H1 (cell line): Measurements from ENCODE around the gene CARF. TPM values are rescaled to one million over a fixed set of nuclear protein-coding genes. Genes with fewer than 3 reads are reported as not detected.

ENCODE experiments used
- CBX8 ChIP-seq: fragments of 300-800, 300-1000 bp; sonication (generic); IDR thresholded peaks from 2 replicates; pipeline ENCODE4 v1.7.1; 2016; ENCODE audit warnings: low read depth, low read length, borderline replicate concordance
- CREB1 ChIP-seq: IDR thresholded peaks from 2 replicates; pipeline ENCODE4 v1.6.1; 2012; ENCODE audit warnings: inconsistent platforms
- NRF1 ChIP-seq: IDR thresholded peaks from 2 replicates; pipeline ENCODE4 v1.6.1; 2011; ENCODE audit warnings: mild to moderate bottlenecking, low read depth, low read length, improper control_type of control experiment
- POLR2AphosphoS5 ChIP-seq: IDR thresholded peaks from 2 replicates; pipeline ENCODE4 v1.6.1; 2011; ENCODE audit warnings: low read depth, low read length
- polyA plus RNA-seq, 7 experiments: library from polyadenylated mRNA; depleted of rRNA in 3 of 7; stranded (reverse) in 5 of 7; unstranded in 2 of 7; fragments of >200 nt in 5 of 7; fragments of 200-250 nt in 2 of 7; gene quantifications; 1 replicate in 5 of 7; 2 replicates in 1 of 7; 4 replicates in 1 of 7; pipeline versions ENCODE4 v1.2.1 to v1.2.3, GENCODE V29; 2011 to 2013; ENCODE audit warnings: missing spikeins in 2 of 7, mixed read lengths in 2 of 7
- total RNA-seq: library from RNA; stranded (reverse); fragmentation: NEBNext Ultra II Directional; extraction: Animal tissue kit (Norgen Biotek cat#: 25700); gene quantifications from 2 replicates; pipeline ENCODE4 v1.2.1, GENCODE V29; 2021
- TF ChIP-seq, protein P1 (sequence below): fragments of 300-600 bp; sonication (generic); IDR thresholded peaks from 2 replicates; pipeline ENCODE4 v1.7.1; 2012; ENCODE audit warnings: low read length, moderate library complexity, mild to moderate bottlenecking, inconsistent platforms; ENCODE audit not compliant: insufficient replicate concordance
- TF ChIP-seq, protein P2 (sequence below), 3 experiments: IDR thresholded peaks; 1 replicate in 2 of 3; 2 replicates in 1 of 3; pipeline versions ENCODE4 v1.5.1 to v1.6.1; 2011; ENCODE audit warnings: low read length in 3 of 3, mild to moderate bottlenecking in 3 of 3, inconsistent platforms in 2 of 3, low read depth in 1 of 3, moderate library complexity in 1 of 3; ENCODE audit not compliant: insufficient read depth in 1 of 3; ENCODE audit errors: control extremely low read depth in 1 of 3
- TF ChIP-seq, protein P3 (sequence below): IDR thresholded peaks from 2 replicates; pipeline ENCODE4 v1.6.1; 2012; ENCODE audit warnings: inconsistent platforms

The CARF gene
- total and polyA plus RNA-seq, 2 of the 8 experiments (the other 6 are each of a cell fraction or from before 2014, with no cell fraction given): 2.0 to 2.6 TPM

DNA sequence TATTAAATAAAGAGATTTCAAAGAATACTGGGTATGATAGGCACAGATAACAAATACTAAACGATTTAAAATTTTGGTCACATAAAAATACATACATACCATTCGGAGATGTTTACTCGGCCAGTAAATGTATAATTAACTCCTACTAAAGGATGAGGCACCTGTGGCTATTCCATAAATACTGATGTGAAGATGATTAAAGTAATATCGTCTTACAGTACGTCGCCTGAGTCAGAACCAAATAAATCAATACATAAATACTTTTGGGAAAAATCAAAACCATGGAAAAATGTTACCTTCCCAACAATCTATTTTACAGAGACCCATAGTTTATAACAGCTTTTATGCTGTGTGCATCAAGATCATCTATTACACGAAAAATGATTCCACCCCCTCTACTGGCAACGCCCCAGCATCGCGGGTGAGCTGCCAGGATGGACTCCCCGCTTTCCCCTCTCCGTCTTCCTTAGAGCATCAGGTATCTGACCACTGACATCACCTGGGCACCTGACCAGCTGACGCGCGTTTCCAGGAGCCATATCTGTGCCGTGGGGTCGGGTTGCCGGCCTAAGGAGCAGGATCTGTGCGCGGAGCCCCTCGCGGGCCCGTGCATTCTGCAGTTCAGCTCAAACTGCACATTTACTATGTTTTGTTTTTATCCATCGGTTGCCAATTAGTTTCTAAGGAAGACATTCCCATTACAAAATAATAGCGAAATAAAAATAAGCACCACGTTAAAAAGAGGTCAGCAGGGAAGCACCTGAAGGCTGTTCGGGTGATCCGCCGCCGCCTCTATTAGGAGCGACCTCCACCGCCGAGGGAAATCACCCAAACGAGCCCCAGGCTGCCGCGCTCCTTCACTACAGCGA lies 41.4 kb upstream of the CARF start (continued):
- TF ChIP-seq, protein P1, sequence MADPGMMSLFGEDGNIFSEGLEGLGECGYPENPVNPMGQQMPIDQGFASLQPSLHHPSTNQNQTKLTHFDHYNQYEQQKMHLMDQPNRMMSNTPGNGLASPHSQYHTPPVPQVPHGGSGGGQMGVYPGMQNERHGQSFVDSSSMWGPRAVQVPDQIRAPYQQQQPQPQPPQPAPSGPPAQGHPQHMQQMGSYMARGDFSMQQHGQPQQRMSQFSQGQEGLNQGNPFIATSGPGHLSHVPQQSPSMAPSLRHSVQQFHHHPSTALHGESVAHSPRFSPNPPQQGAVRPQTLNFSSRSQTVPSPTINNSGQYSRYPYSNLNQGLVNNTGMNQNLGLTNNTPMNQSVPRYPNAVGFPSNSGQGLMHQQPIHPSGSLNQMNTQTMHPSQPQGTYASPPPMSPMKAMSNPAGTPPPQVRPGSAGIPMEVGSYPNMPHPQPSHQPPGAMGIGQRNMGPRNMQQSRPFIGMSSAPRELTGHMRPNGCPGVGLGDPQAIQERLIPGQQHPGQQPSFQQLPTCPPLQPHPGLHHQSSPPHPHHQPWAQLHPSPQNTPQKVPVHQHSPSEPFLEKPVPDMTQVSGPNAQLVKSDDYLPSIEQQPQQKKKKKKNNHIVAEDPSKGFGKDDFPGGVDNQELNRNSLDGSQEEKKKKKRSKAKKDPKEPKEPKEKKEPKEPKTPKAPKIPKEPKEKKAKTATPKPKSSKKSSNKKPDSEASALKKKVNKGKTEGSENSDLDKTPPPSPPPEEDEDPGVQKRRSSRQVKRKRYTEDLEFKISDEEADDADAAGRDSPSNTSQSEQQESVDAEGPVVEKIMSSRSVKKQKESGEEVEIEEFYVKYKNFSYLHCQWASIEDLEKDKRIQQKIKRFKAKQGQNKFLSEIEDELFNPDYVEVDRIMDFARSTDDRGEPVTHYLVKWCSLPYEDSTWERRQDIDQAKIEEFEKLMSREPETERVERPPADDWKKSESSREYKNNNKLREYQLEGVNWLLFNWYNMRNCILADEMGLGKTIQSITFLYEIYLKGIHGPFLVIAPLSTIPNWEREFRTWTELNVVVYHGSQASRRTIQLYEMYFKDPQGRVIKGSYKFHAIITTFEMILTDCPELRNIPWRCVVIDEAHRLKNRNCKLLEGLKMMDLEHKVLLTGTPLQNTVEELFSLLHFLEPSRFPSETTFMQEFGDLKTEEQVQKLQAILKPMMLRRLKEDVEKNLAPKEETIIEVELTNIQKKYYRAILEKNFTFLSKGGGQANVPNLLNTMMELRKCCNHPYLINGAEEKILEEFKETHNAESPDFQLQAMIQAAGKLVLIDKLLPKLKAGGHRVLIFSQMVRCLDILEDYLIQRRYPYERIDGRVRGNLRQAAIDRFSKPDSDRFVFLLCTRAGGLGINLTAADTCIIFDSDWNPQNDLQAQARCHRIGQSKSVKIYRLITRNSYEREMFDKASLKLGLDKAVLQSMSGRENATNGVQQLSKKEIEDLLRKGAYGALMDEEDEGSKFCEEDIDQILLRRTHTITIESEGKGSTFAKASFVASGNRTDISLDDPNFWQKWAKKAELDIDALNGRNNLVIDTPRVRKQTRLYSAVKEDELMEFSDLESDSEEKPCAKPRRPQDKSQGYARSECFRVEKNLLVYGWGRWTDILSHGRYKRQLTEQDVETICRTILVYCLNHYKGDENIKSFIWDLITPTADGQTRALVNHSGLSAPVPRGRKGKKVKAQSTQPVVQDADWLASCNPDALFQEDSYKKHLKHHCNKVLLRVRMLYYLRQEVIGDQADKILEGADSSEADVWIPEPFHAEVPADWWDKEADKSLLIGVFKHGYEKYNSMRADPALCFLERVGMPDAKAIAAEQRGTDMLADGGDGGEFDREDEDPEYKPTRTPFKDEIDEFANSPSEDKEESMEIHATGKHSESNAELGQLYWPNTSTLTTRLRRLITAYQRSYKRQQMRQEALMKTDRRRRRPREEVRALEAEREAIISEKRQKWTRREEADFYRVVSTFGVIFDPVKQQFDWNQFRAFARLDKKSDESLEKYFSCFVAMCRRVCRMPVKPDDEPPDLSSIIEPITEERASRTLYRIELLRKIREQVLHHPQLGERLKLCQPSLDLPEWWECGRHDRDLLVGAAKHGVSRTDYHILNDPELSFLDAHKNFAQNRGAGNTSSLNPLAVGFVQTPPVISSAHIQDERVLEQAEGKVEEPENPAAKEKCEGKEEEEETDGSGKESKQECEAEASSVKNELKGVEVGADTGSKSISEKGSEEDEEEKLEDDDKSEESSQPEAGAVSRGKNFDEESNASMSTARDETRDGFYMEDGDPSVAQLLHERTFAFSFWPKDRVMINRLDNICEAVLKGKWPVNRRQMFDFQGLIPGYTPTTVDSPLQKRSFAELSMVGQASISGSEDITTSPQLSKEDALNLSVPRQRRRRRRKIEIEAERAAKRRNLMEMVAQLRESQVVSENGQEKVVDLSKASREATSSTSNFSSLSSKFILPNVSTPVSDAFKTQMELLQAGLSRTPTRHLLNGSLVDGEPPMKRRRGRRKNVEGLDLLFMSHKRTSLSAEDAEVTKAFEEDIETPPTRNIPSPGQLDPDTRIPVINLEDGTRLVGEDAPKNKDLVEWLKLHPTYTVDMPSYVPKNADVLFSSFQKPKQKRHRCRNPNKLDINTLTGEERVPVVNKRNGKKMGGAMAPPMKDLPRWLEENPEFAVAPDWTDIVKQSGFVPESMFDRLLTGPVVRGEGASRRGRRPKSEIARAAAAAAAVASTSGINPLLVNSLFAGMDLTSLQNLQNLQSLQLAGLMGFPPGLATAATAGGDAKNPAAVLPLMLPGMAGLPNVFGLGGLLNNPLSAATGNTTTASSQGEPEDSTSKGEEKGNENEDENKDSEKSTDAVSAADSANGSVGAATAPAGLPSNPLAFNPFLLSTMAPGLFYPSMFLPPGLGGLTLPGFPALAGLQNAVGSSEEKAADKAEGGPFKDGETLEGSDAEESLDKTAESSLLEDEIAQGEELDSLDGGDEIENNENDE: no peak
- TF ChIP-seq, protein P2, sequence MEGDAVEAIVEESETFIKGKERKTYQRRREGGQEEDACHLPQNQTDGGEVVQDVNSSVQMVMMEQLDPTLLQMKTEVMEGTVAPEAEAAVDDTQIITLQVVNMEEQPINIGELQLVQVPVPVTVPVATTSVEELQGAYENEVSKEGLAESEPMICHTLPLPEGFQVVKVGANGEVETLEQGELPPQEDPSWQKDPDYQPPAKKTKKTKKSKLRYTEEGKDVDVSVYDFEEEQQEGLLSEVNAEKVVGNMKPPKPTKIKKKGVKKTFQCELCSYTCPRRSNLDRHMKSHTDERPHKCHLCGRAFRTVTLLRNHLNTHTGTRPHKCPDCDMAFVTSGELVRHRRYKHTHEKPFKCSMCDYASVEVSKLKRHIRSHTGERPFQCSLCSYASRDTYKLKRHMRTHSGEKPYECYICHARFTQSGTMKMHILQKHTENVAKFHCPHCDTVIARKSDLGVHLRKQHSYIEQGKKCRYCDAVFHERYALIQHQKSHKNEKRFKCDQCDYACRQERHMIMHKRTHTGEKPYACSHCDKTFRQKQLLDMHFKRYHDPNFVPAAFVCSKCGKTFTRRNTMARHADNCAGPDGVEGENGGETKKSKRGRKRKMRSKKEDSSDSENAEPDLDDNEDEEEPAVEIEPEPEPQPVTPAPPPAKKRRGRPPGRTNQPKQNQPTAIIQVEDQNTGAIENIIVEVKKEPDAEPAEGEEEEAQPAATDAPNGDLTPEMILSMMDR (IDR thresholded peaks at IDR 0.05; ENCODE audit: control extremely low read depth in 1 of 3, insufficient read depth in 1 of 3, low read depth in 1 of 3, low read length in 3 of 3): peak; percentile 38 to 77 (median 65); a peak in 3 of 4 replicates
- TF ChIP-seq CBX8: no peak
- peak; percentile 87 for TF ChIP-seq POLR2AphosphoS5
- no peak for TF ChIP-seq NRF1
- TF ChIP-seq, protein P3, sequence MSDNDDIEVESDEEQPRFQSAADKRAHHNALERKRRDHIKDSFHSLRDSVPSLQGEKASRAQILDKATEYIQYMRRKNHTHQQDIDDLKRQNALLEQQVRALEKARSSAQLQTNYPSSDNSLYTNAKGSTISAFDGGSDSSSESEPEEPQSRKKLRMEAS: no peak
- peak; percentile 77 for TF ChIP-seq CREB1
